HL-60 (cell line): Measurements from ENCODE around the gene FKBP3.

ENCODE experiments used
- CTCF ChIP-seq: IDR thresholded peaks from one replicate; pipeline ENCODE4 v1.5.1; 2011; ENCODE audit warnings: low read length, control low read depth, inconsistent platforms; ENCODE audit not compliant: insufficient read depth
- POLR2AphosphoS5 ChIP-seq: IDR thresholded peaks from 2 replicates; pipeline ENCODE4 v1.6.1; 2012; ENCODE audit warnings: low read depth

- TF ChIP-seq CTCF, result no peak
- no peak for TF ChIP-seq POLR2AphosphoS5
These were observed 10.4 kb upstream of the FKBP3 start for GRCh38 chr14:45144658-45145057.
